GM23248 (cell line): Measurements from ENCODE around the gene GSDME.

Experiments used
- EZH2 ChIP-seq: fragments of 200-600 bp; sonication (generic); IDR thresholded peaks from 2 replicates; pipeline ENCODE4 v1.6.1; 2018; ENCODE audit warnings: antibody characterized with exemption, mild to moderate bottlenecking; ENCODE audit not compliant: insufficient read depth, poor library complexity, severe bottlenecking
- EZH2phosphoT487 ChIP-seq: fragments of 200-600 bp; sonication (generic); IDR thresholded peaks from 2 replicates; pipeline ENCODE4 v1.6.1; 2018; ENCODE audit warnings: antibody characterized with exemption, moderate library complexity, mild to moderate bottlenecking, low read depth; ENCODE audit not compliant: insufficient read depth

DNA sequence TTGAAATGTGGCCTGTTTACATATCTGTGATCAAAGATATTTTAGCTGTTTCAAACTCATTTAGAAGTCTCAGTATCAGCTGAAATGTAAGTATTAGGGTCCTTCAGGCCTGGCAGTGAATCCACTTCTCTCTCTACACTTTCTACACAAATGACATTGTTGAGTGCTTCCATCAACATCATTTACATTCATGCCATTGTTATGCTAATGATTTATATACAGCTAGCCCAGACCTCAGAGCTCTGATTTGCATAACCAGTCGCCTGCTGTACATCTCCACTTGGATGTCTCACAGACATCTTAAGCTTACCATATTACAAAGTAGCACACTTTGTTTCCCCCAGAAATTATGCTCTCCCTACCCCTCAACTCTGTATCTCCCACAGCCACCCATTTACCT lies 71.6 kb downstream of the GSDME start:
- TF ChIP-seq EZH2phosphoT487 (no peak), EZH2 (no peak)
